GM18517 (cell line): Measurements from ENCODE around the gene KRTAP10-5.
"Not testable (repeated sequence)": the region's sequence is repeated elsewhere in the genome, so short reads cannot be mapped to it uniquely, and the experiment has no call there.

Source experiments
- ATAC-seq: cut with Tn5 transposase; IDR thresholded peaks from one replicate; pipeline ENCODE4 v1.9.1; 2021; ENCODE audit warnings: mild to moderate bottlenecking, moderate library complexity; ENCODE audit not compliant: unreplicated experiment

The KRTAP10-5 gene

GRCh38 chr21:44571844-44572782, 8.3 kb downstream of the KRTAP10-5 start:
- ATAC-seq = no peak

- ATAC-seq = no peak
Observed at GRCh38 chr21:44571296-44571695, 9.1 kb downstream of the KRTAP10-5 start.

- ATAC-seq = no peak
Observed at GRCh38 chr21:44569861-44570517, 10.4 kb downstream of the KRTAP10-5 start.

- ATAC-seq = no peak
Observed at GRCh38 chr21:44568667-44569556, 11.5 kb downstream of the KRTAP10-5 start.

- no peak for ATAC-seq
Observed at GRCh38 chr21:44568261-44568660, 12.1 kb downstream of the KRTAP10-5 start.

- no peak for ATAC-seq
Observed at GRCh38 chr21:44567481-44568171, 12.8 kb downstream of the KRTAP10-5 start.

GRCh38 chr21:44566403-44566802, 14.0 kb downstream of the KRTAP10-5 start:
- ATAC-seq = no peak

- no peak for ATAC-seq
Observed at GRCh38 chr21:44564886-44565598, 15.4 kb downstream of the KRTAP10-5 start.

- ATAC-seq = no peak
Observed at GRCh38 chr21:44564099-44564498, 16.3 kb downstream of the KRTAP10-5 start.

GRCh38 chr21:44558695-44559094, 21.7 kb downstream of the KRTAP10-5 start, which contains the start of gene KRTAP10-3:
TSS of gene KRTAP10-3 (minus strand) at chr21:44558795. CDS start at chr21:44558715, 80 bp downstream.
- no peak for ATAC-seq

- not testable (repeated sequence) for ATAC-seq
Observed at GRCh38 chr21:44558329-44558675, 22.1 kb downstream of the KRTAP10-5 start.

- no peak for ATAC-seq
Observed at GRCh38 chr21:44557491-44558328, 22.7 kb downstream of the KRTAP10-5 start.

- ATAC-seq = no peak
Observed at GRCh38 chr21:44556879-44557278, 23.5 kb downstream of the KRTAP10-5 start.

- ATAC-seq = no peak
Observed at GRCh38 chr21:44555200-44555875, 25.1 kb downstream of the KRTAP10-5 start.

- no peak for ATAC-seq
Observed at GRCh38 chr21:44552681-44553080, 27.7 kb downstream of the KRTAP10-5 start.

GRCh38 chr21:44552136-44552535, 28.3 kb downstream of the KRTAP10-5 start:
- no peak for ATAC-seq

GRCh38 chr21:44551340-44551961, 29.0 kb downstream of the KRTAP10-5 start, which contains the start of gene KRTAP10-2:
TSS of gene KRTAP10-2 (minus strand) at chr21:44551505. CDS start at chr21:44551458, 47 bp downstream.
- ATAC-seq = no peak

GRCh38 chr21:44550807-44551206, 29.6 kb downstream of the KRTAP10-5 start:
- ATAC-seq = no peak
